Suprapubic skin (tissue), 3 donors: ENCODE data around the gene HELZ.

Experiments used
- EP300 ChIP-seq: sonication (generic); formaldehyde crosslinking; IDR thresholded peaks from one replicate; pipeline ENCODE4 v1.6.1; 2017; ENCODE audit warnings: antibody characterized with exemption
- POLR2A ChIP-seq, 2 donors: fragments of 450-650 bp; IDR thresholded peaks; one replicate each; pipeline ENCODE4 v1.6.1; 2017; ENCODE audit warnings: antibody characterized with exemption in 2 of 2, mild to moderate bottlenecking in 2 of 2, moderate library complexity in 2 of 2
- TF ChIP-seq, protein P1 (sequence below), 2 donors: fragments of 200-600 bp in 1 of 2; fragments of 450-650 bp in 1 of 2; sonication (generic) in 1 of 2; IDR thresholded peaks; one replicate each; pipeline ENCODE4 v1.5.1; 2016 to 2019; ENCODE audit warnings: antibody characterized with exemption in 2 of 2, mild to moderate bottlenecking in 1 of 2, moderate library complexity in 1 of 2

DNA sequence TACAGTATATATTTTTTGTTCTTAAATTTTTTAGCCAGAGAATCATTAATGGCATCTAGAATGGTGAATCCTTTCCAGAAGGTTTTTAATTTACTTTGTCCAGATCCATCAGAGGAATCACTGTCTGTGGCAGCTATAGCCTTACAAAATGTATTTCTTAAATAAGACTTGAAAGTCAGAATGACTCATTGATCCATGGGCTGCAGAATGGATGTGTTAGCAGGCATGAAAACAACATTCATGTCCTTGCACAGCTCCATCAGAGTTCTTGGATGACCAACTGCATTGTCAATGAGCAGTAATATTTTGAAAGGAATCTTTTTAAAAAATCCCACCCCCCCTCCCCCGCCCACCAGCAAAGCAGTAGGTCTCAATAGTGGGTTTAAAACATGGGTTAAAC is 149.2 kb downstream of the HELZ start:
- no peak for TF ChIP-seq EP300
- TF ChIP-seq, protein P1, sequence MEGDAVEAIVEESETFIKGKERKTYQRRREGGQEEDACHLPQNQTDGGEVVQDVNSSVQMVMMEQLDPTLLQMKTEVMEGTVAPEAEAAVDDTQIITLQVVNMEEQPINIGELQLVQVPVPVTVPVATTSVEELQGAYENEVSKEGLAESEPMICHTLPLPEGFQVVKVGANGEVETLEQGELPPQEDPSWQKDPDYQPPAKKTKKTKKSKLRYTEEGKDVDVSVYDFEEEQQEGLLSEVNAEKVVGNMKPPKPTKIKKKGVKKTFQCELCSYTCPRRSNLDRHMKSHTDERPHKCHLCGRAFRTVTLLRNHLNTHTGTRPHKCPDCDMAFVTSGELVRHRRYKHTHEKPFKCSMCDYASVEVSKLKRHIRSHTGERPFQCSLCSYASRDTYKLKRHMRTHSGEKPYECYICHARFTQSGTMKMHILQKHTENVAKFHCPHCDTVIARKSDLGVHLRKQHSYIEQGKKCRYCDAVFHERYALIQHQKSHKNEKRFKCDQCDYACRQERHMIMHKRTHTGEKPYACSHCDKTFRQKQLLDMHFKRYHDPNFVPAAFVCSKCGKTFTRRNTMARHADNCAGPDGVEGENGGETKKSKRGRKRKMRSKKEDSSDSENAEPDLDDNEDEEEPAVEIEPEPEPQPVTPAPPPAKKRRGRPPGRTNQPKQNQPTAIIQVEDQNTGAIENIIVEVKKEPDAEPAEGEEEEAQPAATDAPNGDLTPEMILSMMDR (IDR thresholded peaks at IDR 0.05) = no peak
- no peak for TF ChIP-seq POLR2A (IDR thresholded peaks at IDR 0.05)
